ENCODE results near the gene ARHGDIA. TPM values are rescaled to one million over a fixed set of nuclear protein-coding genes. Genes with fewer than 3 reads are reported as not detected.

ARHGDIA gene
- total RNA-seq, 1 donor from 2014 or later = 120 TPM

GRCh38 chr17:81849457-81849856 lies 21.7 kb downstream of the ARHGDIA start:
- Histone ChIP-seq H3K27me3 (no peaks in the 10 kb centered on the region), H3K4me1 (peaks cover under 1% of the 10 kb centered on the region), H3K27ac (no peak overlapping the region), H3K9me3 (no peaks in the 10 kb centered on the region), H3K36me3 (peaks cover 4 to 91% of the 10 kb centered on the region in 2 donors), H3K4me3 (no peak overlapping the region)
- TF ChIP-seq POLR2A (IDR thresholded peaks at IDR 0.05) = no peak
- intact Hi-C loops (cut with DNase I) = no loop called here
- DNase-seq (ENCODE audit: extremely low spot score in 2 of 2) = no peak

- H3K27ac ChIP-seq = no peak overlapping the region
- peaks cover 4 to 80% of the 10 kb centered on the region in 2 donors for H3K36me3 ChIP-seq
- H3K27me3 ChIP-seq = no peaks in the 10 kb centered on the region
- intact Hi-C loops (cut with DNase I) = no loop called here
- TF ChIP-seq POLR2AphosphoS5 (IDR thresholded peaks at IDR 0.05; ENCODE audit: insufficient read depth in 1 of 2, low read depth in 1 of 2) = no peak
- TF ChIP-seq POLR2A (IDR thresholded peaks at IDR 0.05) = no peak
- TF ChIP-seq, protein P1, sequence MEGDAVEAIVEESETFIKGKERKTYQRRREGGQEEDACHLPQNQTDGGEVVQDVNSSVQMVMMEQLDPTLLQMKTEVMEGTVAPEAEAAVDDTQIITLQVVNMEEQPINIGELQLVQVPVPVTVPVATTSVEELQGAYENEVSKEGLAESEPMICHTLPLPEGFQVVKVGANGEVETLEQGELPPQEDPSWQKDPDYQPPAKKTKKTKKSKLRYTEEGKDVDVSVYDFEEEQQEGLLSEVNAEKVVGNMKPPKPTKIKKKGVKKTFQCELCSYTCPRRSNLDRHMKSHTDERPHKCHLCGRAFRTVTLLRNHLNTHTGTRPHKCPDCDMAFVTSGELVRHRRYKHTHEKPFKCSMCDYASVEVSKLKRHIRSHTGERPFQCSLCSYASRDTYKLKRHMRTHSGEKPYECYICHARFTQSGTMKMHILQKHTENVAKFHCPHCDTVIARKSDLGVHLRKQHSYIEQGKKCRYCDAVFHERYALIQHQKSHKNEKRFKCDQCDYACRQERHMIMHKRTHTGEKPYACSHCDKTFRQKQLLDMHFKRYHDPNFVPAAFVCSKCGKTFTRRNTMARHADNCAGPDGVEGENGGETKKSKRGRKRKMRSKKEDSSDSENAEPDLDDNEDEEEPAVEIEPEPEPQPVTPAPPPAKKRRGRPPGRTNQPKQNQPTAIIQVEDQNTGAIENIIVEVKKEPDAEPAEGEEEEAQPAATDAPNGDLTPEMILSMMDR (IDR thresholded peaks at IDR 0.05) = no peak
- DNase-seq (ENCODE audit: extremely low spot score in 2 of 2) = no peak
- no peaks in the 10 kb centered on the region for H3K9me3 ChIP-seq
- H3K4me3 ChIP-seq = no peak overlapping the region
- peaks cover 16% of the 10 kb centered on the region for H3K4me1 ChIP-seq
Measured at GRCh38 chr17:81846743-81847689, 24.1 kb downstream of the ARHGDIA start.

DNA sequence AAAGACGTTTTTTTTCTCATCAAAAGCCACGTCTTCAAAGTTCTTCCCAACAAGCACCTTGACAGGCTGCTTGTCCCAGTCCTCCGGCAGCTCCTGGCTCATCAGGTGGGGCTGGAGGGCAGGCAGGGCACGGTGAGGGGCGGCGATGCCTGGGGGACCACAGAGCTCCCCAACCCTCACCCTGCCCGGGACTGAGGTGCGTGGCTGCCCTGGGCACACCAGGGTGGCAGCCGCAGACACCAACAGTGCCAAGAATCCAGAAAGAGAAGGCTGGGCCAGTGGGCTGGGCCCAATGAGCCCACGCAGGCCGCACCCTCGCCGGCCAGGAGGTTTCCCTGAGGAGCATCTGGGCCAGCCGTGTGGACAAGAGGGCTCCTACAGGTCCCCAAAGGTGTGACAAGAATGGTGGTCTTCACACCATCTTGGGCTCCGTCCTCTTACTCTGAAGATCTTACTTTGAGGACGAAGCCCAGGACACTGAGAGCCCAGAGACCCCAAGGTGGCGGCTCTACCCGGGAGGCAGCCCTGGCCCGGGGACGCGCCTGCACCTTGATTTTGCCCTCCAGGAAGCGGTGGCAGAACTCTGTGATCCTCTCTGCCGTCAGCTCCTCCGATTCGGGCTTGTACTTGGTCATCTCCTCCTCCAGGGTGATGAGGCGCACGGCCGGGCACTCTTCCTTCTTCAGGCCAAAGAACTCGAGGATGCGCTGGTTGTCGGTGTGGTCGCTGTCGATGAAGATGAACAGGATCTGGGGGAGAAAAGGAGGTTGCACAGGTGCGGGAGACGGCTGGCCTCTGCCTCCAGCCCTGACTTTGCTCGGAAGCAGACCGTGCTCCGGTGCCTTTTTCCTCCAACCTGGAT lies 25.0 kb downstream of the ARHGDIA start:
- H3K4me3 ChIP-seq = no peak overlapping the region
- H3K4me1 ChIP-seq = peaks cover 19% of the 10 kb centered on the region
- no peak for DNase-seq (ENCODE audit: extremely low spot score in 2 of 2)
- TF ChIP-seq, protein P1 (IDR thresholded peaks at IDR 0.05) = no peak
- TF ChIP-seq POLR2A (IDR thresholded peaks at IDR 0.05) (no peak), POLR2AphosphoS5 (IDR thresholded peaks at IDR 0.05; ENCODE audit: insufficient read depth in 1 of 2, low read depth in 1 of 2) (no peak)
- H3K9me3 ChIP-seq = no peaks in the 10 kb centered on the region
- H3K27ac ChIP-seq = no peak overlapping the region
- intact Hi-C loops (cut with DNase I) = no loop called here
- H3K27me3 ChIP-seq = no peaks in the 10 kb centered on the region
- H3K36me3 ChIP-seq = peaks cover 4 to 71% of the 10 kb centered on the region in 2 donors

GRCh38 chr17:81845361-81845760 lies 25.8 kb downstream of the ARHGDIA start:
- Histone ChIP-seq H3K4me1 (peaks cover 23% of the 10 kb centered on the region), H3K27me3 (no peaks in the 10 kb centered on the region), H3K27ac (no peak overlapping the region), H3K9me3 (no peaks in the 10 kb centered on the region), H3K36me3 (peaks cover 4 to 65% of the 10 kb centered on the region in 2 donors), H3K4me3 (no peak overlapping the region)
- DNase-seq (ENCODE audit: extremely low spot score in 2 of 2) = no peak
- intact Hi-C loops (cut with DNase I) = no loop called here
- TF ChIP-seq POLR2A (IDR thresholded peaks at IDR 0.05) = no peak
- TF ChIP-seq POLR2AphosphoS5 (IDR thresholded peaks at IDR 0.05; ENCODE audit: insufficient read depth in 1 of 2, low read depth in 1 of 2) = no peak
- TF ChIP-seq, protein P1 (IDR thresholded peaks at IDR 0.05) = no peak

DNA sequence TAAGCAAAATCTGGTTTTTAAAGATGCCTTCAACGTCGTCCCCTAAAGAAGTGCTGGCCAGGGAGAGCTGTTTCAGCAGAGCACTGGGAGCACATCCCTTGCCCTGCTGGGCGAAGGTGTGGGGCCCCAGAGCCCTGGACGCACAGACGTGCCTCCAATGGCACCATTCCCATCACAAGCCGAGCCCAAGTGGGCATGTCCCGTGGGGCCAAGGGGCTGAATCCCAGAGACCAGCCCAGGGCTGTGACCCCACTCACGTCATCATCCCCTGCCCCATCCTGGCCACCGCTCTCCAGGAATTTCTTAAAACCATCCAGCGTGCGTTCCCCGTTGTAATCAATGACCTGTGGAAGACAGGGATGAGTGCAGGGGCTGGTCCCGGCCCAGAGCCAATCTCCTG lies 26.2 kb downstream of the ARHGDIA start:
- no peak for DNase-seq (ENCODE audit: extremely low spot score in 2 of 2)
- intact Hi-C loops (cut with DNase I) = no loop called here

More for the DNA sequence above, 26.2 kb downstream of the ARHGDIA start:
- Histone ChIP-seq H3K36me3 (peaks cover 4 to 60% of the 10 kb centered on the region in 2 donors), H3K27ac (no peak overlapping the region), H3K9me3 (no peaks in the 10 kb centered on the region), H3K4me1 (peaks cover 27% of the 10 kb centered on the region), H3K27me3 (no peaks in the 10 kb centered on the region), H3K4me3 (no peak overlapping the region)
- TF ChIP-seq, protein P1 (IDR thresholded peaks at IDR 0.05) = no peak
- TF ChIP-seq POLR2A (IDR thresholded peaks at IDR 0.05) (no peak), POLR2AphosphoS5 (IDR thresholded peaks at IDR 0.05; ENCODE audit: insufficient read depth in 1 of 2, low read depth in 1 of 2) (no peak)

Data from vagina (tissue), 2 donors.